CD4-positive, alpha-beta T cell treated with Interleukin-1 beta for 1 hour (primary cell): ENCODE measurements around the gene ASGR1.
"Not testable (repeated sequence)": the region's sequence is repeated elsewhere in the genome, so short reads cannot be mapped to it uniquely, and the experiment has no call there.

Experiments used
- DNase-seq, 2 donors: peaks; one replicate each; pipeline ENCODE4 v3.0.0-alpha.2; 2020 to 2022

Gene ASGR1

DNA sequence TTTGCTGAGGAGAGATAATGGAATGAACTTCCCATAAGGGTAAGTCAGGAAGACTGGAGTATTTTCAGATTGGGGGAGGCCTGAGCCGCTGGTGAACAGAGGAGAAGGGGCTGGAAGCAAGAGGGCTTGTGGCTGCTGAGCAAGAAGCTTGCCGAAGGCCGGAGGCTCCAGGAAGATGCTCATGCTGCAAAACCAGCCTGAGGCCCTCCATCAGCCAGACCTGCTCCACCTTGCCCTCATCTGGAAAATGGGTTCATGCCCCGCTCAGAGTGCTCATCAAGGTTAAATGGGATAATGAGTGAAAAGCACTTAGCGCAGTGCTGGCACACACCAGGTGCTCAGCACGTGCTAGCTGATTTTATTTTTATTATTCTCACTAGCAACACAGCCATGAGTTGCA, 5.5 kb upstream of the ASGR1 start:
- DNase-seq, result no peak

DNA sequence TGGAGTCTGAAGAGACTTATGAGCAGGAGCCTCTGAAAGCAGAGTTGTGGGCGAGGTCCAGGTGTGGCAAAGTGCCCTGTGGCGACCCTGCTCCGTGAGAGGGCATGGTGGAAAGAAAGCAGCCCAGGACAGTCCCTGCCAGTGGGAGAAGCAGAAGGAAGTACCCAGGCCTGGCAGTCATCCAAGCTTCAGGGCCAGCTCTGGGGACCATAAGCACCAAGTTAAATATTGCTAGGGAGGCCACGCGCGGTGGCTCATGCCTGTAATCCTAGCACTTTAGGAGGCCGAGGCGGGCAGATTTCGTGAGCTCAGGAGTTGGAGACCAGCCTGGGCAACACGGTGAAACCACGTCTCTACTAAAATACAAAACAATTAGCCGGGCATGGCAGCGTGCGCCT, 4.9 kb upstream of the ASGR1 start:
- peak in 1 of 2 donors; percentile 23 for DNase-seq

DNA sequence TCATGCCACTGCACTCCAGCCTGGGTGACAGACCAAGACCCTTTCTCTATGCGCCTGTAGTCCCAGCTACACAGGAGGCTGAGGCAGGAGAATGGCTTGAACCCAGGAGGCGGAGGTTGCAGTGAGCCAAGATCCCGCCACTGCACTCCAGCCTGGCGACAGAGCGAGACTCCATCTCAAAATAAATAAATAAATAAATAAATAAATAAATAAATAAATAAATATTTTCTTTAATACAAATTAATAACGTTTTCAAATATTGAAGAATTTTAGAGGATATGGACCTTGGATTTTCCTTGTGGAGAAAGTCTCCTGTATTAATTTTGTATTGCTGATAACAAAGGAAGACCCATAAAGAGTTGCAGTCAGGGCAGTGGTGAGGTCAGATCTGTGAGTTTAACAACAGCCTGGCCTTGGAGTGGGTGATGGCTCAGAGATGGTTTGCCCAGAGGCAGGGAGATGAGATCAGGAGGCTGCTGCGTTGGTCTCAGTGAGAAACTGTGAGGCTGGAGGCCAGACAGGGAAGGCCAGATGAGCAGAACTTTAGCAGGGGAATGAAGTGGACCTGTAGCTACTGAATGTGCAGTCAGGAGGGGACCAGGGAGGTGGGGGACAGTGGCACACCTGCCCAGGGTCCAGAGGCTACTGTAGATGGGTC, 4.4 kb upstream of the ASGR1 start:
- DNase-seq, result no peak

GRCh38 chr17:7182101-7182500, 2.9 kb upstream of the ASGR1 start:
- not testable (repeated sequence) for DNase-seq

DNA sequence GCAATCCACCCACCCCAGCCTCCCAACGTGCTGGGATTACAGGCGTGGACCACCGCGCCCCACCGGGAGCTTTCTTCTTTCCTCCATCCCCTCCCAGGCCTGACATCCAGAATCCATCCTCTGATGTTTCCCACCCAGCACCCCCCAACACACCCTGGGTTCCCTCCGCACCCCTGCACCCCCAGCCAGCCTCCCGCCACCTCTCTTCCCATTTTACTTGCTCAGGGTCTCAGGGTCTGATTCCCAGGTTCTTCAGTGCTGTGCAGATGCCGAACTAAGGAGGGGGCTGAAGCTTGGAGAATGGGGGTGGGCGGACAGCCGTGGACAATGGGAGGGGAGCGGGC, 225 bp downstream of the ASGR1 start:
- DNase-seq, result no peak

DNA sequence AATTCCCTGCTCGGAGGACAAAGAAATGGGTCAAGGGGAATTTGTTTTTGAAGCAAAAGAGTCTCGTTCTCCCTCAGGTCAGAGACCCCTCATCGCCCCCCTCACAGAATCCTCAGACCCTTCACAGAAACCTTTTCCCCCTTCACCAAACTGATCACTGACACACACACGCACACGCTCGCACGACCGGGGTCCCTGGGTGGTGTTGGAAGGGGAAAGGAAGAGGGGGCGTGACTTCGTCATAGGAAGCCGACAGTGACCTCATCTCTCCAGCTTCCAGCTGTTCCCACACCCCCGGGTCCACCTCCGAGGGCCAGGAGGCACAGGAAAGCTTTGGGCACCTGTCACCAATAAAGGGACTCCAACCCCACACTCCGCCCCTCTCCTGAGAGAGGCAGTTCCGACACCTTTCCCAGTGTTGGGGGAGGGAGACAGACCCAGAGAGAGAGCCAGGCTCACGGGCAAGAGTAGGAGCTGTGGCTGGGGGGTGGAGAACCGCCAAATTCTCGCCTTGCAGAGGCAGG, 1.2 kb downstream of the ASGR1 start:
- DNase-seq, result no peak

DNA sequence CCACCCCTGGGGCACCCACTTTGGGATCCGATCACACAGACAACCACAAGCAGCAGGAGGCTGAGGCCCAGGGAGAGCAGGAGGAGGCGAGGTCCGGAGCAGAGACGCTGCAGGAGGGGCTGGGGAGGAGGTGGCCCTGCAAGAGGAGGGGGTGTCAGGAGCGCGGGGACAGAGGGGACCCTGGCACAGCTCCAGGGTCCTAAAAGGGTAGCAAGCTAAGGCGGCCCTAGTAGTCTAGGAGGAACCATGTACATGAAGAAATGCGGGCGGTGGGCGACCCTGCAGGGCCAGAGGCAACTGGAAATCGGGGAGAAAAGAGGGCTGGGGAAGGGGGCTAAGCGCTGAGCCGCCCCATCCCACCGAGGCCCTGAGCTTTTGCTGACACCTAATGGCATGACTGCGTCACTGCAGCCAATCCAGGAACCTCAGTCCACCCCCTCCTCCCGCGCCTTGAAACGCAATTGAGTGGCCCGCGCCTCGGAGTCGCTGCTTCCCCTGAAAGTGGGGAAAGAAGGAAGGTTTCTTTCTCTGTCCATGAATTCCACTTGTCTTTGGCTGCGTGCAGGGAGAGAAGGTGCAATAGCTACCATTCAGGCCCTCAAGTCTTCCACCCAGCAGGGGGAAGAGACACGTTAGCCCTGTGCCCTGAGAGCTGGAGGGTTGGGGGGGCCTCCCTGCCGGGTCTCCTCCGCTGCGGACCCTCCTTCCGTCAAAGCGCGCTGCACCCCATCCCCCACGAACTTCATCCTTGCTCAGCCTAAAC, 1.8 kb downstream of the ASGR1 start:
- DNase-seq, result peak; percentile 70 to 71

DNA sequence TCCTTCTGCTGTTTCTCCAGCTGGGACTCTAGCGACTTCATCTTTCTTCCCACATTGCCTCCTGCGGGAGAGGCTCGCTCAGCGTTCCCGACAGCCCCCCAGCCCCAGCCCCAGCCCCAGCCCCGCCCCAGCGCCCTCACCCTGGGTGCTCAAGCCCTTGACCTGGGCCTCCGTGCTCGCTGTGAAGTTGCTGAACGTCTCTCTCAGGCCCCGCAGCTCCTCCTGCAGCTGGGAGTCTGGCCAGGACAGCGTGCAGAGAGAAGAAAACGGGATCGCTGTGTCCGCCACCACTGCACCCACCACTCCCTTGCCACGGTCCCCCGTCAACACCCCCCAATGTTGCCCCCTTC, 2.4 kb downstream of the ASGR1 start:
- no peak for DNase-seq

DNA sequence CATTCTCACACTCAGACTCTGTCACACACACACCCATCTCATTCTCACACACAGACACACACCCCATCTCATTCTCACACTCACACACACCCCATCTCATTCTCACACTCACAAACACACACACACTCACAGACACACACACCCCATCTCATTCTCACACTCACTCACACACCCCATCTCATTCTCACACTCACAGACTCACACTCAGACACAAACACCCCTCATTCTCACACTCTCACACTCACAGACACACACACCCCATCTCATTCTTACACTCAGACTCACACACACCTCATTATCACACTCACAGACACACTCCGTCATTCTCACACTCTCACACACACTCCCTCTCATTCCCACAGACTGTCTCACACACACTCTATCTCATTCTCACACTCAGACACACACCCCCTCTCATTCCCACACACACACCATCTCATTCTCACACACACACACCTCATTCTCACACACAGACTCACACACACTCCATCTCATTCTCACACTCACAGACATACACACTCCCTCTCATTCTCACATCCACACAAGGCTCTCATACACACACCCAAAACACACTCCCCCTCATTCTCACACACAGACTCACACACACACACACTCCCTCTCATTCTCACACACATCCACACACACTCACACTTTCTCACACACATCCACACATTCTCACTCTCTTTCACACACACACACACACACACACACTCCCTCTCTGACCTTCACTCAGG, 2.9 kb downstream of the ASGR1 start:
- no peak for DNase-seq

GRCh38 chr17:7175330-7175733, 3.8 kb downstream of the ASGR1 start:
- DNase-seq, result no peak

- no peak for DNase-seq
These were observed 4.4 kb downstream of the ASGR1 start for GRCh38 chr17:7174603-7175326.

- DNase-seq, result peak; percentile 54 to 67
These were observed 5.2 kb downstream of the ASGR1 start for GRCh38 chr17:7173687-7174602.

- not testable (repeated sequence) for DNase-seq
These were observed 6.5 kb downstream of the ASGR1 start for GRCh38 chr17:7172522-7173191.

DNA sequence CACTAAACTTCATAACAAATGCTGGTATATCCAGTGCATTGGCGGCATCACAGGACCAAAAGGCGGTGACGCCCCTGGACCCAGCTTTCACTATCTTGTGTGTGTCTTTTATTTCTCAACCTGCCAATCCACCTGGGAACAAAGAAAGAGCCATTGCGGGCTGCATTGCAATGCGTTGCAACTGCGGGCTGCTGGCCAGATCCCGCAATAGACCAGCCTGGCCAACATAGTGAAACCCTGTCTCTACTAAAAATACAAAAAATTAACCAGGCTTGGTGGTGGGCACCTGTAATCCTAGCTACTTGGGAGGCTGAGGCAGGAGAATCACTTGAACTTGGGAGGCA, 9.6 kb downstream of the ASGR1 start:
- DNase-seq, result not testable (repeated sequence)

GRCh38 chr17:7168841-7169564, 10.2 kb downstream of the ASGR1 start:
- DNase-seq, result not testable (repeated sequence)

- DNase-seq, result peak in 1 of 2 donors; percentile 32
These were observed 11.3 kb downstream of the ASGR1 start for GRCh38 chr17:7167832-7168231.

GRCh38 chr17:7166873-7167272, 12.3 kb downstream of the ASGR1 start:
- DNase-seq, result no peak

DNA sequence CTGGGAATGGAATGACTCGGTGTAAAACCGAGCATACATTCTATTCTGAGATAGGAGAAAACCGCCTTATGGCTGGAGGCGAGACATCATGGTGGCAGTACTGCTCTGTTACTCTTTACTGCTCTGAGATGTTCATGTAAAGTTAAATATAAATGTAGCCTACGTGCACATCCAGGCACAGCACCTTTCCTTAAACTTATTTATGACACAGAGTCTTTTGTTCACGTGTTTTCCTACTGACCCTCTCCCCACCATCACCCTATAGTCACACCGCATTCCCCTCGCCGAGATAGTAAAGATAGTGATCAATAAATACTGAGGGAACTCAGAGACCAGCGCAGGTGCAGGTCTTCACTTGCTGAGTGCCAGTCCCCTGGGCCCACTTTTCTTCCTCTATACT, 19.6 kb downstream of the ASGR1 start:
- not testable (repeated sequence) for DNase-seq

DNA sequence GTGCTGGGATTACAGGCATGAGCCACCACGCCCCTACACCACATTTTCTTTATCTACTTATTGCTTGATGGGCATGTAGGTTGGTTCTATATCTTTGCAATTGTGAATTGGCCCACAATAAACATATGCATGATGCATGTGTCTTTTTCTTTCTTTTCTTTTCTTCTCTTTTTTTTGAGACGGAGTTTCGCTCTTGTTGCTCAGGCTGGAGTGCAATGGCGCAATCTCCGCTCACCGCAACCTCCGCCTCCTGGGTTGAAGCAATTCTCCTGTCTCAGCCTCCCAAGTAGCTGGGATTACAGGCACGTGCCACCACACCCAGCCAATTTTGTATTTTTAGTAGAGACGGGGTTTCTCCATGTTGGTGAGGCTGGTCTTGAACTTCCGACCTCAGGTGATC, 20.7 kb downstream of the ASGR1 start:
- DNase-seq, result not testable (repeated sequence)

DNA sequence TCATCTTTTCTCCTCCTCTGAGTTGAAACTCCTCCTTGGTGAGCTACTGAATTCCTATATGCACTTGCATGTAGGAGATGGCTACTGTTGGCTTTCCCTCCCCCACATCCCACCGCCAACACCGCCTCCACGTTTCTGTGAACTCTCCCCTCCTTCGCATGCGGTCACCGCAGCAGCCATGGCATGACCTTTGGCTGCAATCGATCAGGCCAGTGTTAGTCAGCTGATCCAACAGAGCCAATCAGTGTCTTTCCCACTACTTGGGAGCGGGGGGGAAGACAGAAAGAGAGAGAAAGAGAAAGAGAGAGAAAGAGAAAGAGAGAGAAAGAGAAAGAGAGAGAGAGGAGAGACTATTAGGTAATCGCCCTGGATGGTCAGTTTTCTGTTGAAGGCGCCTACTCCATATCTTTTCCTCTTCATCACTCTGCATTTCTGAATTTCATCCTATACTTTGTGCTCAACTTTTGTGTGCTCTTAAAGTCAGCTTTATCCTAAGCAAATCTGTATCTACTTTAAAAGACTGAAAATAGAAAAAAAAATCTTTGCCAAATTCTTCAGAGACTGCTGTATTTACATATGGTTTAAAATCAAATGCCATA, 22.7 kb downstream of the ASGR1 start:
- DNase-seq, result no peak
